Activated gamma-delta T cell treated with Interleukin-2 at 50 U/mL for 16 hours (primary cell): ENCODE measurements around the gene IGF2BP2.
"Not testable (repeated sequence)": the region's sequence is repeated elsewhere in the genome, so short reads cannot be mapped to it uniquely, and the experiment has no call there.

Experiments used
- DNase-seq: peaks from one replicate; pipeline ENCODE4 v3.0.0-alpha.2; 2020

The IGF2BP2 gene

DNA sequence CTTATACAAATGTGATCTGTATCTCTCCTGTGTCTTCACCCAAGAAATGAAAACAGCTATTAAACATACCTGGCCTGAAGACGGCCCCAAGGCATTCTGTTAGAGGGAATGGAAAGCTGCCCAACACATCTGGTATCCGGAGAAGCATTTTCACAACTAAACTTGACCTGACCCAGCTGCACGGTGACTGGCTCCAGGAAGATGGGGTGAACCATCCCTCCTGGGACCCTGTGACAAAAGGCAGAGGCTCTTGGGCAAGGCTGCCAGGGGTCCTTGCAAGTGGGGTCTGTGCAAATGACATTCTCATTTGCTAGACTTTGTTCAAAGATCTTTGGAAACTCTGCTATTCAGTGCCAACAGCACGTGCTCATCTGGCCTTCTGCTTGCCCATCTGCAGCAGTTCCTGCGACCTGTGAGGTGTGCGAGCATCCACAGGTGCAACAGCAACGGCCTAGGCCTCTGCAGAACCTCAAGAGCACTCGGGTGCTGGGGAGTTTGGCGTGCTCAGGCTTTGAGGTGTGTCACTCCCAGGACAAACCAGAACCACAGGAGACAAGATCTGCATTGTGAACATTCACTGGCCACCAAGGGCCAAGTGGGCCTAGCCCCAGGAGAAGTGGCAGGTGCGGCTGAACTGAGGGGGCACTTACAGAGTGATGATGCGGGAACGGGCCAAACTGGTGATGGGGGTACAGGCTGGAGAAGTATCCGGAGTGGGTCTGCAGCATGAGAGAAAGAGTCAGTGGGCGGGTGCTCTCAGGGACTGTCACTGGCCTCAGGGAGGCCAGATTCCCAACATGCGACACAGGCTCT, 166.9 kb downstream of the IGF2BP2 start:
- DNase-seq, result no peak

DNA sequence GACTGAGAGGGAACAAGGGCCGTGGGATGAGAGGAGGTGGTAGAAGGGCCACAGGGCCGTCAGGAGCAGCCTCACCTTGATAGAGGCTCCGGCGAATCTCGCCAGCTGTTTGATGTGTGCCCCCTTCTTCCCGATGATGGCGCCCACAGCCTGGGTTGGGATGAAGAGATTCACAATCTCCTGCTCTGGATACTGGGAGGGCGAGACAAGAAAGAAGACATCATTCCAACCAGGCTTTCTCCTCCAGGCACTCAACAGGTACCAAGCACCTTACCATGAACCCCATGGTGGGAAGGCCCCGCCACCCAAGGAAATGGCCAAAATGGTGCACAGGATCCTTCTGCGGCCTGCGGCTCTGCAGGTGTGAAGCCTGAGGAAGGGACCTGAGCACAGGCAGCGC, 167.6 kb downstream of the IGF2BP2 start:
- DNase-seq, result no peak

DNA sequence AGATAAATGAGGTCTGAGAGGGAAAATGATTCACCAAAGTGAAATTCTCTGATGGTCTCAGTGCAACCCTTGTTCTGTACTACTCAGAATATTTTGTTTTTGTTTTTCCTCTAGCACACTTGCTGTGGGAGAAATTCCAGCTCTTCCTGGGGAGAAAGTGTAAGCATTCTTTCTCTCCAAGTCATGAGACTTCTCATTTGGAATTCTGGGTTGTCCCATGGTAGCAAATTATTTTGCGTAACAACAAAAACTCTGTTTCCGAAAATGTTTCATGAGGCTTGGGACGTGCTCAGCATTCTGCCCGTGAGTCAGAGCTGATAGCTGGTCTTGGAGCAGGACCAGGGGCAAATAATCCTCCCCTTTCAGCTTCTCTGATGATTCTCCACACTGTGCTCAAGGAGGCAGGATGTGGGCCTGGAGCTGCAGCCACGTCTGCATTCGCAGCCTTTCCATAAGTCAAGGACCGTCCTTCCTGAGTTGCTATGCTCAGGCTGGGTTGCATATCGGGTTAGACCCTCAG, 168.5 kb downstream of the IGF2BP2 start:
- no peak for DNase-seq

DNA sequence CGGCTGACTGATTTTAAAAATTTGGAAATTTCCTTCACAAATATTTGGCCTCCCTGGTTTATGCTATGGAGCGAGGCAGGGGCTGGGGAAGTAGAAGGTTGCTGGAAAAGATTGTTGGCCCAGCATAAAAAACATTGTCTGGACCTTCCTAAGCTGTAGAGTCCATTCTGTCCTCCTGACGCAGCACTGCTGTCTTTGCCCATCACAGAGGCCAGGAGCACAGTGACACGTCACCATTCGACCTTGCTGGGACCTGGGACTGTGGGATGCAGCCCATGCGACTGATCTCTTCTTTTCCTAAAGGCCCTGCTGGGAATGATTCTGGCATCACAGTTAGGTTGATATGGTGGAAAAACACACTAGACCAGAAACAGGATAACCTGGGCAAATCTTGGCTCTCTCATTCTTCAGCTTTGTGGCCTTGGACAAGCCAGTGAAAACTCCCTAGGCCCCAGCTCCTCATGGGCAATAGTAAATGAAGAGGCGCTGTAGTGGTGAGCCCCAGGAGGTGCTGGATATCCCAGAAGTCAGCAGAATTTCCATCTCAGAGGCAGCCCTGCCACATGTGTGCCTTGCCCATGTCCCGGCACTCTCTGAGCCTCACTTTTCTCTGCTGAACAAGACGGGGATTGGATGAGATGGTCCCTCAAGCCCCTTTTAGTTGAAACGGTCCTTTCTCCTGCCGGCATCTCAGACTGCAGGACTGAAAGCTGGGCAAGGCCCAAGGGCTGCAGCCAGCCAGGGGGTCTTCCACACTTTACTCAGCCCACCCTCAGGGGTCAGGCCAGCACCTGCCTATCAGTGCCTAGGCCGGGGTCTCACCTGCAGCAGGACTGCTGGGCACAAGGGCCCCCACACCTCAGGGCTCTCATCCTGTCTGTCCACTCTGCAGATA, 169.2 kb downstream of the IGF2BP2 start:
- no peak for DNase-seq

DNA sequence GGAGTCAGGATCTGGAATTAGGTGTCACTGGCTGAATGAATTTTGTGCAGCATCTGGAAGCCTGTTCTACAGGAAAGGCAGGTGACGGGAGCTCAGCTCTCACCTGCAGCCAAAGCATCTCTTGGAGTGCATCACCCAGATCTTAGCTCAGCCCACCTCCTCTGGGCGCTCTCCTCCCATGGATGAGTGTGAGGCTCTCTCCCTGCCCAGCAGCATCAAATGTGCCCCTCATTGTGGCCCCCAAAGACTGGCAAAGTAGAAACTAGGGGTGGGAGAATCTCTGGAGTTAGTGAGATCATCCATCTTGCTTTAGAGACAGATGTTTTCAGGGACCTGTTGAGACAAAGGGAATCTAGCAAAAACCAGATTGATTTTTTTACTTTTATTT, 170.1 kb downstream of the IGF2BP2 start:
- DNase-seq, result no peak

DNA sequence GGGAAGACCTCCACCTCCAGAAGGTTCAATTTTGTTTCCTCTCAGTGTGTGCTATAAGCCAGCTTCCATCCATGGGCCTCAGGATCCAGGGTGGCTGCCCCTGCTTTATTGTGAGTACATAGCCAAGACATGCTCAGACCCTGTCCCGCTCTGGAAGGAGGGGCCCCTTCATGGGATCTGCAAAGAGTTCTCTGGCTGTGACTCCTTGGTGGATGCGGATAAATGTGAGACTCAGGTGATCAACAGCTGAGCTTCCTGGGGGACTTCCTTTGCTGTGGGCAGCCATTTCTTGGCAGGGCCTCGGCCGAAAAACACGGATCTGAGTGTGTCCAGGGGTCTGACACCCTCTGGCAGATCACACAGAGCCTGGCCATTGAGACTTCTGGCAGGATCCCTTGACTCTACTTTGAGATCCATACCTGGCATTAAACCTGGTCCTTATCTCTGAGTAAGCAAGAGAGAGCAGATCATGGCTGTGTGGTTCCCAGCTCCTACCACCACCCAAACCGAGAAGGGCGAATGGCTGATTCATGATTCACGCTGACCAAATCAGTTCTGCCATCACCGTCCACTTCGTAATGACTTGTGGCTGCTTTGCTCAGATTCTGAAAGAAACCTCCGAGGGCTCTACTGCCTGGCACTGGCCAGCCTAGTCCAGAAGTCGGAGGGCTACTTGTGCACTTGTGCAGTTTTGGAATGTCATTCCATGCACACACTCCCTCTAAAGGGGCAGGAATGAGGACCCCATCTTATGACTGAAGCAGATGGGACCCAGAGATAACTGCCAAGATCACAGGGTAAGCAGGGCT, 170.7 kb downstream of the IGF2BP2 start:
- DNase-seq, result no peak

DNA sequence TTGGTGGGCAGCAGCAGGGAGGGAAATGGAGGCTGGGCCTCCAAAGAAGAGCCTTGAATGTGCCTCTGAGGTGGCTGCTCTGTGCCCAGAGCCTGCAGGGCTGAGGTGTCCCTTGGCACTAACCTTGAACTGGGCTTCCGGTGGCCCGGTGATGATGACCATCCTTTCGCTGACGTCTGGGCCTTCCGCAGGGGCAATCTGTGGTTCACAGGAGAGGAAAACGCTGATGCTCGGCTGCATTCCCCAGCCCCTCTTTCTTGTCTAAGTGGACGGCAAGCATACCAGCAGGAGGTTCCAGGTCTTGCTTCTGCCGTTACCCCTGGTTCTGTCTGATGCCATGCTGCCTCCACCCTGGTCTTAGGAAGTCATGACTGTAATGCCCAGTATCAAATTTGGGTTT, 172.9 kb downstream of the IGF2BP2 start:
- DNase-seq, result no peak

DNA sequence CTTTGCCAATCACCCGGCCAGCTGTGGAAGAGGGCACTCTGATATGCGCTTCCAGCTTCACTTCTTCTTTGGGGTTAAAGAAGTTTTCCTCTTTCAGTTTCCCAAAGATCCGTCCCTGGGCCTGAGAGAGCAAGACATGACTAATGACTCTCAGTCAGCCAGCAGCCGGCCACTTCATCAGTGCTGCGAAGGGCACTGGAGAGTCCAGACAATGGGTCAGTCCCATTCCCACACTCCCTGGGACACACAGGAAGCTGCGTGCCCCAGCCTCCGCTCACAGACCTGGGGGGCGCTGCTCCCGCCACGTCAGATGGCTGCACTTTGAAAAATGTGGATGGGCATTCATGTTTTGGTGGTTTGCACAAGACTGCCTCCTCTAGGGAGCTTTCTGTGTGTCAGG, 175.4 kb downstream of the IGF2BP2 start:
- DNase-seq, result no peak

DNA sequence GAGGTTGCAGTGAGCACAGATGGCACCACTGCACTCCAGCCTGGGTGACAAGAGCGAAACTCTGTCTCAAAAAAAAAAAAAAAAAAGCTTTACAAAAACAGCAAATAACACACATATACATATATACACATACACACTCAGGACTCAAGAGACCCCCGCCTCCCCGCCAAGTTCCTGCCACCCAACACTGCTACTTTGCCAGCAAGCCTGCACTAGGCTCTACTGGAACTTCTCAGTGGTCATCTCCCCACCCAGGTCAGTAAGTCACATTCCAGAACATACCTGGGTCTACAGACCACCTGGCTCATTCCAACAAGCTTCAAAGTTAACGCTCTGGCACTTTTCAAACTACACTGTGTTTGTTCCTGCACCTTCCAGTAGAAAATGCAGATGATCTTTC, 176.4 kb downstream of the IGF2BP2 start:
- no peak for DNase-seq

DNA sequence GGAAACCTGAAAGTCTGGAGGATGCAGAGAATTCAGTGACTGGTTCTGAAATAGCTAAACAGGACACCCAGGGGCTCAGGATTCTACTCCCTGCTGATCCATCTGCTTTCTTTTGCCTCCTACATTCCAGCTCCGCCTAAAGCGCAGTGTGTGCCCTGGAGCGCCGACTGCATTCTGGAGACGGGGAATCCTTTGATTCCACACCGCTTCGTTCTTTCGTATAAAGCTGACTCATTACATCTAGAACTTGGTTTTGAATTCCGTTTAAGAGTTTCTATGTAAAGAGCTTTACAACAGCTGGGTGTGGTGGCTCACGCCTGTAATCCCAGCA, 177.0 kb downstream of the IGF2BP2 start:
- DNase-seq, result no peak

DNA sequence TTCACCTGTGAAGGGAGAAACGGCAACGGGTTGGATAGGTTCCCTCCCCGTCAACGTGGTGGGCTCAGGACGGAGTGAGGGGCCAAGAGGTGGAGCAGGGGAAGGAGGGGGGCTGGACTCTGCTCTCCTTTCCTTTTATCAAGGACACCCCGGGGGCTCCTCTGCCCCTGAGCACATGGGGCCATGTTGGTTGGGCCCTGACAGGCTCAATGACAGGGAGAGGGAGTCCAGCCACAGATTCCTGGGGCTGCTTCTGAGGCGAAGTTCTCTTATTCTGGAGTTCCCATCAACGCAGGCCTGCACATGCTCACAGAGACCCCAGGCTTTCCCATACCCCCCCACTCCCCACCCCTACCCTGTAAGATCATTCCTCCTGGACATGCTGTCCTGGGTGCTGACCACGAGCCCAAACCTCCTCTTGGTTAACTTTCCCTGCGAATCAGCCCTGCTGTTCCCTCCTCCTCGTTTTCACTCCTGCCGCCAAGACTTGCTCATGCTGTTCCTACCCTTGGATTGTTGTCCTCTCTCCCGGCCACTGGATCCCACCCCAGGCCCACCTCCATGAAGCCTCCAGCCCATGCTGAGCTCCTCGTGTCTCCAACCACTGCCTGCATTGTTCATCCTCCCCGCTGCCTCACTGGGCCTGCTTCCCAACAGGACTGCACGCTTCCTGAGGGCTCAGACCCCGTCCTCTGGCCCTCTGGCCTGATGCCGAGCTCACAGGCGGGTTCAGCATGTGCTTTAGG, 177.5 kb downstream of the IGF2BP2 start:
- DNase-seq, result no peak

DNA sequence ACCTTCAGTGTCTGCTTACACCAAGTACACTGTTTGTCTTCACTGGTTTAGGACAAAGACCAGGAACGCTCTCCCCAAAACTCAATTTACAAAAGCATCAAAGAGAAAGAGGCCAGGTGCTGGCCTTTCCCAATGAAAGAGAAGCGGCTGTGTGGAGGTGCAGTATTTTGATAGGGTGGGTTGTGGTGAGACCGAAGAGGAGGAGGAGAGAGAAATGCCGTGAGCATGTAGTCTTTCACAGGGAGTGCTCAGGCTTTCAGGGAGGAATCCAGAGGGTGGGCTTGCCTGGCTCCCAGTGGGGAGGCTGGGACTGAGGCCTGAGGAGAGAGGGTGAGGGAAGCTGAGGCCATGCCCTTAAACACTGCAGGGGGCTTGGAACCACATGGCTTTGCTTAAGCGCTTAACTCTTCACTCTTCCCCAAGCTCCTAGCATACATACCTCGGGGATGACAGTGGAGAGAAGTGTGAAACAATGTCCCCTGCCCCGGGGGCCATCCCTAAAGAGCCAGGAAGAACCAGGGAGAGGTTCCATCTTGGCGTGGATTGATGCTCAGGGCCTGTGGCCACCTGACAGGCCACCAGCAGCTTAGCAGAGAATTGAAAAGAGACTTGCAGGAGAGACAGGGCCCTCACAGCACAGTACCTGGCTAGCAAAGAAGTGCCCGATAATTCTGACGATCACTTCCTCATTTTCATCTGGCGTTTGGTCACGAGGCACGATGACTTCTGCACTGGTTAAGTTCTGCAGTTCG, 178.3 kb downstream of the IGF2BP2 start:
- DNase-seq, result no peak

DNA sequence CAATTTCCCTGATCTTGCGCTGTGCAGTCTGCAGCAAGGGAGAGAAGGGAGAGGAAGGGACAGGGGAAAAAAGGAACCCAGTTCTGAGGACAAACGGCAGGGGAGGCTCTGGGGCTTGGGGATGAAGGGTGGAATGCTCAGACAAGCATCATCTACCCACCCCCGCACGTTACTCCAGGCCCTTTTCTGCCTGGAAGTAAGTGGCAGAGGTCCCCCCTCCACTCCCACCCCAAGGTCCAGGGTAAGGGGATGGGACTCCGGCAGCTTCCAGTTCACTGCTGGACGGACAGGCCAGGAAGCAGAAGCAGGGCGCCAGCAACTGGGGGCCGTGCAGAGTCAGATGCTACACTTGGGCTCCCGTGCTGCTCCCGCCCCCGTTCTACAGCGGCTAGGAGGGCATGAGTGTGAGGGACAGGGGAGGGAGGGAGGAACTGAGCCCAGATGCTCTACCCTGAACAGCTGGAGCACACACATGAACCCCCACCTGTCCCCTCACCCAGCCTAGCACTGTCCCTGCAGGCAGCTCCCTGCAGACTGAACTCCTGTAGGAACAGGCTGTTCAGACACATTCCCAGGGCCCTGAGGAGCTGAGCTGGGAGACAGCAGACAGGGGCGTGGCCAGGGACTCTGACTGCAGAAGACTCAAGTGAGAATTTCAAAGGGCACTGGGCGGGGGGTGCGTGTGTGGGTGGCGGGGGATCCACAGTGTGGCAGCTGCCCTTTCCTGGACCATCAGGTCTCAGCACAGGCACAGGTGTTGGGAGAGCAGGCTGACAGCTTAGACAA, 179.1 kb downstream of the IGF2BP2 start:
- DNase-seq, result no peak

DNA sequence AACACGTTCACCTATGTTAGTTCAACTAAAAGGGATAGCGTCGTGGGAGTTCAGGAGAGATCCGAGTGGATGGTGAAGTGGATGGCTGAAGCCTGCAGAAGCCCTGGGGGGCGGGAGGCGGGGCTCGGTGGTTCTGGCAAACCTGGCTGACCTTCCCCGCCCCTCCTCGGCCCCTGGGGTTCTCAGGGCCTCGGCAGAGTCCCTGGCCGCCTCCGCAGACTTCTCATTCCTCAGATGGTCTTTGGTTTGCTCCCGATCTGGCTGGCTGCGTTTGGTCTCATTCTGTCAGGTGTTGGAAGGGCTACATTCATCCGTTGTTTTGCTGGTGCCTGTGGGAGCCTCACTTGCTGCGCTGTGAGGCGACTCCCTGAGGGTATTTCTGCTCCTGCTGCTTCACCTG, 179.7 kb downstream of the IGF2BP2 start:
- DNase-seq, result not testable (repeated sequence)

DNA sequence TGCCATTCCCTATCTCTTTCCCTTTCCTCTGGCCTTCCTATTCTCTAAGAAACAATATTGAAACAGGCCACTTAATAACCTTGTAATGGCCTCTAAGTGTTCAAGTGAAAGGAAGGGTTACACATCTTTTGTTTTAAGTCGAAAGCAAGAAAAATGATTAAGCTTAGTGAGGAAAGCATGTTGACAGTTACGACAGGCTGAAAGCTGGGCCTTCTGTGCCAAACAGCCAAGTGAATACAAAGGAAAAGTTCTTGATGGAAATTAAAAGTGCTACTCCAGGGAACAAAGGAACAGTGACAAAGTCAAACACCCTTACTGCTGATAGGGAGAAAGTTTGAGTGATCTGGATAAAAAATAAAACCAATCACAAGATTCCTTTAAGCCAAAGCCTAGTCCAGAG, 184.5 kb downstream of the IGF2BP2 start:
- DNase-seq, result no peak

DNA sequence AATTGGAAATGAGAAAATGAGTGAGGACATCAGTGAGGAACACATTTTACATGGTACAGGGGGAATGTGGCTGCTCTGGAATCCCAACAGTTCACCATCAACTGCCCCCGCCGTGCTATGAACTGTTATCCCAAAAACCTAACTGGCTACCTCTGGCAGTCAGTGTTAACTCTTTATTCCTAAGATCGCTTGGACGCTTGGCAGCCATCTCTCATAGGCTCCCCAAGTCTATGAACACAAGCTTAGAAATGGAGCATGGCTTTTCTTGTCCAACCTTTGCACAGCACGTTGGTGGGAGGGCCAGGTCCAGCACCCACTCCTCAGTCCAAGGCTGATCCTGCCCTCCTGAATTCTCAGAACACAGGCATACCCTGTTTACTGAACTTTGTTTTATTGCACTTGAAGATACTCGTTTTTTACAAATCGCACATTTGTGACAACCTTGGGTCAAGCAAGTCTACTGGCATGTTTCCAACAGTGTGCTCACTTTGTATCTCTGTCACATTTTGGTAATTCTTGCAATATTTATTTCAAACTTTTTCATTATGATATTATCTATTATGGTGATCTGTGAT, 185.1 kb downstream of the IGF2BP2 start:
- no peak for DNase-seq

DNA sequence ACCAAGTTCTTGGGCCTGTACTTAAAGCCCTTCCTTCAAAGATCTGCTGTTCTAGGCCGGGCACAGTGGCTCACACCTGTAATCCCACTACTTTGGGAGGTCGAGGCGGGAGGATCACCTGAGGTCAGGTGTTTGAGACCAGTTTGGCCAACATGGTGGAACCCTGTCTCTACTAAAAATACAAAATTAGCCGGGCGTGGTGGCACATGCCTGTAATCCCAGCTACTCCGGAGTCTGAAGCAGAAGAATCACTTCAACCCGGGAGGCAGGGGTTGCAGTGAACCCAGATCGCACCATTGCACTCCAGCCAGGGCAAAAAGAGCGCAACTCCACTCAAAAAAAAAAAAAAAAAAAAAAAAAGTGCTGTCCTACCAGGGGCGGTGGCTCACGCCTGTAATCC, 186.2 kb downstream of the IGF2BP2 start:
- DNase-seq, result not testable (repeated sequence)

DNA sequence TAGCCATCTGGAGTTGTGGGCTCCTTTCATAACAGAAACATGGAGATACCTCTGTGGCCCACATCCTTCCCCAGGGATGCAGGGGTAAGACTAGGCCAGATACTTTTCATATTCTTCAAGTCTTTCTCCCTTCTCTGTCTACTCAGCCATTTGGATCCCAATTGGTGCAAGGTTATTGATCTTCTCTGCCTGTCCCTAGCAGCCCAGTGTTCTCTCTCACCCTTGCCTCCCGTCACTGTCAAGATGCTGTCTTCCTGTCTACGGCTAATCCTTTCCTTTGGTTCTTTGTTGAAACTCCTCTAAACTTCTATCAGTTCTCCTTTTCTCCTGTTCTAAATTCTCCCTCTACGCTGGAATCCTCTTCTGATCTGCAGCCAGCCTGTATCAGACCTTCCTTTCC, 187.5 kb downstream of the IGF2BP2 start:
- no peak for DNase-seq

DNA sequence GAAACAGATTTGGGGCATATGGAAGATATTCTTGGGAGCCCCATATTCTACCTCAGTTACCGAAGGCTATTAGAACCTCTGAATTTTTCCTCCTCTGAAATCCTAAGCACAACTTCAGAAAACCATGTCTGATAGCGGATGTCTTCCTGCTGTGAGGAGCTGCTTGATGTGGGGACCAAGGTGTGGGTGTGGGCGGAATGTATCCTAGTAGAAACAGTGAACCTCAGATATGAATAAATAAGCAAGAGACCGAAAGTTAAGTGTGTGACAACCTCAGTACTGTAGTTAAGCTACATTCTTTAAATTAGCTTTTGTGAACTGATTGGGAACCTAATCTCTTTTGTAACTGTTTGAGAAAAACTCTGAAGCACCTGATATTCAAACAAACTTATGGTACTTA, 191.8 kb downstream of the IGF2BP2 start:
- no peak for DNase-seq

DNA sequence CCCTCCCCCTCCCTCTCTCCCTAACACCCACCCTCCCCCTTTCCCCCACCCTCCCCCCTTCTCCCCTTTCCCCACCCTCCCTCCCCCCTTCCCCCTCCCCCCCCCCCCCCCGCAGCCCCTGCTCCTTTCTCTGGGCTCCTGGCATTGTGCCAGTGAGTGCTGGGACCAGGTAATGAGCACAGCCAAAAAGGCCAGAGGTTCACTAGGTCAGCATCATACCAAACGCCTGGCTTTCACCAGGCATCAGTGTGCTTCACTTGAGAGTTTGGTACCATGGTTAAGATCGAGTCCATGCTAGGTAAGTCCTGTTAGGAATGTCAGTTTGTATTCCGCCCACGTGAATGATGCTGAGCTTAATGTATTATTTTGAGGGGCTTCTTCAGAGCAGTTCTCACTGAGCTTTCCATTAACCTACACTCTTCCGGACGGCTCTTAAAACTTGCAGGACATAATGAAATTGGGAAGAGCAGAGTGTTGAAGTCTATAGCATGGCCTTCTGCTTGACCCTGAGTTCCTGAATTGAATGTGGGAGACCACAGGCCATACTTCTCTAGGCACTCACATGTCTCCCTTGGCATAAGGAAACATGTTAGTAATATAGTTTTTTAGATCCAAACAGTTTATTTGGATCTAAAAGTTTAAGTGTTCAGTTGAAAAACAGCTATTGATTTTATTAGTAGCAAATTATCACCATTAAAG, 193.2 kb downstream of the IGF2BP2 start:
- no peak for DNase-seq
